WTC11 (cell line): ENCODE measurements around the gene AQP11. TPM values are rescaled to one million over a fixed set of nuclear protein-coding genes. Genes with fewer than 3 reads are reported as not detected.
"Not testable (repeated sequence)": the region's sequence is repeated elsewhere in the genome, so short reads cannot be mapped to it uniquely, and the experiment has no call there.

ENCODE experiments used
- ATAC-seq: fragments of 200-7000 bp; cut with Tn5 transposase; 2 replicates; pipeline ENCODE4 v1.10.0; 2021; ENCODE audit warnings: mild to moderate bottlenecking, moderate library complexity
- CTCF ChIA-PET: fragments of 300-600 bp; sonication (Branson Sonifier 250); formaldehyde crosslinking; loops from one replicate; lab custom pipeline; 2021; ENCODE audit warnings: antibody characterized with exemption; lab: Charles Lee
- POLR2A ChIA-PET: fragments of 350-600 bp; sonication (Branson Sonifier 250); formaldehyde crosslinking; loops from one replicate; lab custom pipeline; 2021; ENCODE audit warnings: antibody characterized with exemption; lab: Charles Lee
- DNase-seq: peaks from one replicate; pipeline ENCODE4 v3.0.0; 2021; ENCODE audit warnings: low spot score
- H3K27ac Mint-ChIP-seq: 2 replicates; pipeline ENCODE4 v1.8.0; 2021; ENCODE audit warnings: mixed read lengths
- H3K27me3 Mint-ChIP-seq: 2 replicates; pipeline ENCODE4 v1.8.0; 2021; ENCODE audit warnings: low read depth, mild to moderate bottlenecking, moderate library complexity, mixed read lengths
- H3K36me3 Mint-ChIP-seq: 2 replicates; pipeline ENCODE4 v1.8.0; 2021; ENCODE audit warnings: mixed read lengths
- H3K4me1 Mint-ChIP-seq: 2 replicates; pipeline ENCODE4 v1.8.0; 2022; ENCODE audit warnings: mixed read lengths
- H3K4me3 Mint-ChIP-seq: 2 replicates; pipeline ENCODE4 v1.8.0; 2021; ENCODE audit warnings: mild to moderate bottlenecking, moderate library complexity, mixed read lengths
- H3K9me3 Mint-ChIP-seq: 2 replicates; pipeline ENCODE4 v1.8.0; 2021; ENCODE audit warnings: mixed read lengths
- CREM ChIP-seq: sonication (generic); formaldehyde crosslinking; IDR thresholded peaks from 2 replicates; pipeline ENCODE4 v1.8.1; 2022; ENCODE audit warnings: mild to moderate bottlenecking, missing genetic modification reagents, moderate library complexity
- E2F4 ChIP-seq: sonication (generic); formaldehyde crosslinking; IDR thresholded peaks from 2 replicates; pipeline ENCODE4 v1.8.1; 2022; ENCODE audit warnings: low read depth, mild to moderate bottlenecking, moderate library complexity, missing genetic modification reagents, borderline replicate concordance
- ESRRA ChIP-seq: sonication (generic); formaldehyde crosslinking; IDR thresholded peaks from 2 replicates; pipeline ENCODE4 v1.8.1; 2022; ENCODE audit warnings: mild to moderate bottlenecking, missing genetic modification reagents, borderline replicate concordance
- ETV6 ChIP-seq: sonication (generic); formaldehyde crosslinking; IDR thresholded peaks from 2 replicates; pipeline ENCODE4 v1.8.1; 2022; ENCODE audit warnings: mild to moderate bottlenecking, missing genetic modification reagents
- GTF2I ChIP-seq: fragments of 250-450 bp; sonication (Bioruptor Pico); conservative IDR thresholded peaks from 2 replicates; pipeline ENCODE4 v1.4.0; 2021; ENCODE audit warnings: mild to moderate bottlenecking
- HMGXB4 ChIP-seq: sonication (generic); formaldehyde crosslinking; IDR thresholded peaks from 2 replicates; pipeline ENCODE4 v1.8.1; 2023; ENCODE audit warnings: mild to moderate bottlenecking, moderate library complexity, missing genetic modification reagents
- IRF2 ChIP-seq: sonication (generic); formaldehyde crosslinking; IDR thresholded peaks from 2 replicates; pipeline ENCODE4 v1.8.0; 2022; ENCODE audit warnings: low read depth, missing genetic modification reagents, borderline replicate concordance
- NFE2L1 ChIP-seq: sonication (generic); formaldehyde crosslinking; IDR thresholded peaks from 2 replicates; pipeline ENCODE4 v1.8.1; 2023; ENCODE audit warnings: missing genetic modification reagents
- PRRX2 ChIP-seq: fragments of 250-450 bp; sonication (Bioruptor Pico); IDR thresholded peaks from 2 replicates; pipeline ENCODE4 v1.8.0; 2021; ENCODE audit warnings: mild to moderate bottlenecking
- SP1 ChIP-seq: sonication (generic); formaldehyde crosslinking; conservative IDR thresholded peaks from 2 replicates; pipeline ENCODE4 v1.8.1; 2022; ENCODE audit warnings: missing genetic modification reagents
- TCF7 ChIP-seq: sonication (generic); formaldehyde crosslinking; IDR thresholded peaks from 2 replicates; pipeline ENCODE4 v1.8.0; 2022; ENCODE audit warnings: mild to moderate bottlenecking, low read depth, missing genetic modification reagents, moderate library complexity
- TEAD1 ChIP-seq: sonication (generic); formaldehyde crosslinking; IDR thresholded peaks from 2 replicates; pipeline ENCODE4 v1.8.0; 2022; ENCODE audit warnings: mild to moderate bottlenecking, missing genetic modification reagents
- TEAD4 ChIP-seq: sonication (generic); formaldehyde crosslinking; IDR thresholded peaks from 2 replicates; pipeline ENCODE4 v1.8.0; 2022; ENCODE audit warnings: mild to moderate bottlenecking, missing genetic modification reagents
- ZNF263 ChIP-seq: sonication (generic); formaldehyde crosslinking; IDR thresholded peaks from 2 replicates; pipeline ENCODE4 v1.8.1; 2022; ENCODE audit warnings: low read depth, mild to moderate bottlenecking, moderate library complexity, missing genetic modification reagents
- ZNF512 ChIP-seq: sonication (generic); formaldehyde crosslinking; IDR thresholded peaks from 2 replicates; pipeline ENCODE4 v1.8.1; 2022; ENCODE audit warnings: missing genetic modification reagents, borderline replicate concordance
- ZNF671 ChIP-seq: fragments of 250-450 bp; sonication (Bioruptor Pico); IDR thresholded peaks from 2 replicates; pipeline ENCODE4 v1.8.0; 2021; ENCODE audit warnings: mild to moderate bottlenecking
- total RNA-seq: library from RNA; stranded (reverse); gene quantifications from 3 replicates; pipeline ENCODE4 v1.2.3, GENCODE V29; 2021
- TF ChIP-seq, protein P1 (sequence below): fragments of 200-600 bp; IDR thresholded peaks from 2 replicates; pipeline ENCODE4 v1.8.0; 2022; ENCODE audit warnings: antibody characterized with exemption

The AQP11 gene
- total RNA-seq, 1 experiment from 2014 or later: 1.2 TPM

GRCh38 chr11:77547863-77548551, 41.7 kb upstream of the AQP11 start:
- Mint-ChIP-seq H3K9me3 (no peaks in the 10 kb centered on the region), H3K27ac (peak overlapping the region; percentile 98), H3K36me3 (no peaks in the 10 kb centered on the region), H3K4me1 (peaks cover 20% of the 10 kb centered on the region), H3K4me3 (peak overlapping the region; percentile 47), H3K27me3 (no peaks in the 10 kb centered on the region)
- ChIA-PET CTCF (interaction anchor here (0.5 to 2.3 kb wide), 22 partner anchors 9 to 566 kb away, joined by 3 to 19 read pairs (median 5); partner anchors contain the start of genes MYO7A and PAK1), POLR2A (interaction anchor here (0.5 to 0.6 kb wide), 2 partner anchors 56 to 88 kb away, joined by 3 read pairs; no protein-coding TSS in a partner anchor)
- TF ChIP-seq TEAD1 (CRISPR knock-in tag) (peak; percentile 51; the same call in 1 of the 2 replicates), ETV6 (CRISPR knock-in tag) (0 out of 2 replicates have a peak, but pooled peaks have one; percentile 37), HMGXB4 (no peak)
- TF ChIP-seq, protein P1, sequence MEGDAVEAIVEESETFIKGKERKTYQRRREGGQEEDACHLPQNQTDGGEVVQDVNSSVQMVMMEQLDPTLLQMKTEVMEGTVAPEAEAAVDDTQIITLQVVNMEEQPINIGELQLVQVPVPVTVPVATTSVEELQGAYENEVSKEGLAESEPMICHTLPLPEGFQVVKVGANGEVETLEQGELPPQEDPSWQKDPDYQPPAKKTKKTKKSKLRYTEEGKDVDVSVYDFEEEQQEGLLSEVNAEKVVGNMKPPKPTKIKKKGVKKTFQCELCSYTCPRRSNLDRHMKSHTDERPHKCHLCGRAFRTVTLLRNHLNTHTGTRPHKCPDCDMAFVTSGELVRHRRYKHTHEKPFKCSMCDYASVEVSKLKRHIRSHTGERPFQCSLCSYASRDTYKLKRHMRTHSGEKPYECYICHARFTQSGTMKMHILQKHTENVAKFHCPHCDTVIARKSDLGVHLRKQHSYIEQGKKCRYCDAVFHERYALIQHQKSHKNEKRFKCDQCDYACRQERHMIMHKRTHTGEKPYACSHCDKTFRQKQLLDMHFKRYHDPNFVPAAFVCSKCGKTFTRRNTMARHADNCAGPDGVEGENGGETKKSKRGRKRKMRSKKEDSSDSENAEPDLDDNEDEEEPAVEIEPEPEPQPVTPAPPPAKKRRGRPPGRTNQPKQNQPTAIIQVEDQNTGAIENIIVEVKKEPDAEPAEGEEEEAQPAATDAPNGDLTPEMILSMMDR: peak; percentile 48
- ATAC-seq (peak; percentile 98), DNase-seq (peak; percentile 40)

- TF ChIP-seq, protein P1: peak; percentile 19; the same call in 1 of the 2 replicates
- TF ChIP-seq E2F4: no peak
- CTCF ChIA-PET: interaction anchor here (0.5 to 2.3 kb wide), 20 partner anchors 8 to 567 kb away, joined by 3 to 19 read pairs (median 5); partner anchors contain the start of genes MYO7A and PAK1
- no peaks in the 10 kb centered on the region for H3K36me3 Mint-ChIP-seq
- no peaks in the 10 kb centered on the region for H3K27me3 Mint-ChIP-seq
- peak overlapping the region; percentile 98 for H3K27ac Mint-ChIP-seq
- peaks cover 20% of the 10 kb centered on the region for H3K4me1 Mint-ChIP-seq
- no peak for ATAC-seq
- POLR2A ChIA-PET: interaction anchor here (0.5 to 0.6 kb wide), 2 partner anchors 56 to 89 kb away, joined by 3 read pairs; no protein-coding TSS in a partner anchor
- H3K4me3 Mint-ChIP-seq: no peak overlapping the region
- DNase-seq: no peak
- no peaks in the 10 kb centered on the region for H3K9me3 Mint-ChIP-seq
Observed at GRCh38 chr11:77548552-77549445, 41.0 kb upstream of the AQP11 start.

GRCh38 chr11:77551426-77551825, 38.3 kb upstream of the AQP11 start:
- ATAC-seq, H3K4me3 Mint-ChIP-seq, POLR2A ChIA-PET, H3K27ac Mint-ChIP-seq, DNase-seq, H3K9me3 Mint-ChIP-seq, H3K27me3 Mint-ChIP-seq, H3K36me3 Mint-ChIP-seq: not testable (repeated sequence)
- CTCF ChIA-PET: interaction anchor here (1.3 kb wide), 1 partner anchor 21 kb away, joined by 3 read pairs; no protein-coding TSS in a partner anchor
- peaks cover 18% of the 10 kb centered on the region for H3K4me1 Mint-ChIP-seq

DNA sequence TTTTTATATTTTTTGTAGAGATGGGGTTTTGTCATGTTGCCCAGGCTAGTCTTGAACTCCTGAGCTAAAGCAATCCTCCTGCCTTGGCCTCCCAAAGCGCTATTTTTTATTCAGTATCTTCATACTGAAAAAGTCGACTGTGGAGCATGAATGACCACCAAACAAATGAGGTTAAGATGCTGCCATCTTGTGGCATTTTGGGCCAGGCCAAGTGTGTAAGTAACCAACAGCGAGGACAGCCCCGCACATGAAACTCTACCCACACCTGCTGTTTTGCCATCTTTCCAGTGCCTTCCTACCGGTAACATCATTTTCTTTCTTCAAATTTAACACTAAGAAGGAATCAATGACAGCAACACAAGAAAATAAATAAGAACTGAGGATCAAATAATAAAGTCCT, 32.2 kb upstream of the AQP11 start:
- no peak overlapping the region for H3K27ac Mint-ChIP-seq
- H3K4me3 Mint-ChIP-seq: no peak overlapping the region
- ATAC-seq (peak; percentile 87), DNase-seq (peak; percentile 53)
- ChIA-PET CTCF (interaction anchor here (0.7 to 1.8 kb wide), 8 partner anchors 12 to 430 kb away, joined by 3 to 7 read pairs (median 5); partner anchors contain the start of gene MYO7A), POLR2A (no interaction called here)
- H3K27me3 Mint-ChIP-seq: no peaks in the 10 kb centered on the region
- H3K9me3 Mint-ChIP-seq: peaks cover 4% of the 10 kb centered on the region; the same call in 1 of the 2 replicates
- no peaks in the 10 kb centered on the region for H3K4me1 Mint-ChIP-seq
- H3K36me3 Mint-ChIP-seq: no peaks in the 10 kb centered on the region
- TF ChIP-seq GTF2I (CRISPR knock-in tag) (no peak), TCF7 (CRISPR knock-in tag) (no peak), TEAD4 (CRISPR knock-in tag) (no peak), ZNF671 (CRISPR knock-in tag) (no peak), IRF2 (no peak), ZNF512 (CRISPR knock-in tag) (no peak), SP1 (CRISPR knock-in tag) (no peak), NFE2L1 (CRISPR knock-in tag) (no peak), ZNF263 (CRISPR knock-in tag) (no peak), PRRX2 (no peak), ESRRA (CRISPR knock-in tag) (no peak), CREM (CRISPR knock-in tag) (no peak)
